OCI-LY1 (cell line): ENCODE measurements around the gene BOLA1.

Source experiments
- CTCF ChIP-seq: fragments of 200-600 bp; sonication (generic), shearing (Covaris generic); IDR thresholded peaks from 2 replicates; pipeline ENCODE4 v1.5.1; 2017; ENCODE audit warnings: mild to moderate bottlenecking, antibody characterized with exemption, low read length, moderate library complexity, mixed read lengths
- EZH2 ChIP-seq: fragments of 200-600 bp; sonication (generic), shearing (Covaris generic); IDR thresholded peaks from 2 replicates; pipeline ENCODE4 v1.8.0; 2017; ENCODE audit warnings: borderline replicate concordance, mixed run types, mild to moderate bottlenecking, antibody characterized with exemption, low read length, moderate library complexity, mixed read lengths

GRCh38 chr1:149937759-149938158, 38.4 kb downstream of the BOLA1 start:
- no peak for TF ChIP-seq CTCF
- TF ChIP-seq EZH2: no peak
